Activated T-cell treated with anti-CD3 and anti-CD28 coated beads, Interleukin-2, amount 50 U/mL, for 72 hours (primary cell): Measurements from ENCODE around the gene PPIE. TPM values are rescaled to one million over a fixed set of nuclear protein-coding genes. Genes with fewer than 3 reads are reported as not detected.
"Not testable (repeated sequence)": the region's sequence is repeated elsewhere in the genome, so short reads cannot be mapped to it uniquely, and the experiment has no call there.

Source experiments
- ATAC-seq, 2 donors: fragments of 150-1000 bp; cut with Tn5 transposase; replicated peaks in 1 of 2; 2 replicates each; pipeline ENCODE4 v1.10.0; 2021; ENCODE audit warnings: moderate library complexity in 2 of 2, mild to moderate bottlenecking in 1 of 2
- DNase-seq, 2 donors: peaks; one replicate each; pipeline ENCODE4 v3.0.0; 2021 to 2022; ENCODE audit warnings: mixed read lengths in 1 of 2
- H3K27ac Mint-ChIP-seq: one replicate; pipeline ENCODE4 v1.8.0; 2022; ENCODE audit warnings: mild to moderate bottlenecking, moderate library complexity, mixed read lengths
- H3K27me3 Mint-ChIP-seq: one replicate; pipeline ENCODE4 v1.8.0; 2022; ENCODE audit warnings: low read depth, mixed read lengths
- H3K36me3 Mint-ChIP-seq, 2 donors: one replicate each; pipeline ENCODE4 v1.8.0; 2022; ENCODE audit warnings: mixed read lengths in 2 of 2, mild to moderate bottlenecking in 1 of 2; ENCODE audit not compliant: insufficient read depth in 2 of 2
- H3K4me1 Mint-ChIP-seq: one replicate; pipeline ENCODE4 v1.8.0; 2022; ENCODE audit warnings: low read depth, mixed read lengths
- H3K4me3 Mint-ChIP-seq, 2 donors: one replicate each; pipeline ENCODE4 v1.8.0; 2022; ENCODE audit warnings: mild to moderate bottlenecking in 2 of 2, mixed read lengths in 2 of 2, moderate library complexity in 2 of 2
- H3K9me3 Mint-ChIP-seq, 2 donors: one replicate each; pipeline ENCODE4 v1.8.0; 2022; ENCODE audit warnings: mixed read lengths in 2 of 2
- total RNA-seq, 2 donors: library from RNA; stranded (reverse); gene quantifications; one replicate each; pipeline ENCODE4 v1.2.3, GENCODE V29; 2022

The PPIE gene
- total RNA-seq, 2 donors from 2014 or later: 47.3 to 54.6 TPM

DNA sequence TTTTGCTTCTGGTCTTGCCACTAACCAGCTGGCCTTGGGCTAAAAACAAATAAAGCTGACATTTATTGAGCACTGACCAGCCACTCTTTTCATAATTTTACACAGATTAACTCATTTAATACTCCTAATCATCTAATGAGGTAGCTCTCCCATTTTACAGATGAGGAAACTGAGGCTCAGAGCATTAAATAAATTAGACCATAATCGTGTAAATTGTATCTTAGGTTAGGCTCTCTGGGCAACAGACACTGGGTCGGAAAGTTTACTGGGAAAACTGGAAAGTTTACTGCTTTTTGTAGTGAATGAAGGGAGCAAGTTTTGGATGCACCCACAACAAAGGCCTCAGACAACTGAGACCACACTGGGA lies 42.6 kb downstream of the PPIE start:
- Mint-ChIP-seq H3K27me3 (peaks cover 4% of the 10 kb centered on the region), H3K9me3 (no peaks in the 10 kb centered on the region), H3K36me3 (no peaks in the 10 kb centered on the region), H3K4me3 (no peak overlapping the region), H3K4me1 (no peaks in the 10 kb centered on the region), H3K27ac (no peak overlapping the region)
- no peak for DNase-seq
- ATAC-seq: no peak

DNA sequence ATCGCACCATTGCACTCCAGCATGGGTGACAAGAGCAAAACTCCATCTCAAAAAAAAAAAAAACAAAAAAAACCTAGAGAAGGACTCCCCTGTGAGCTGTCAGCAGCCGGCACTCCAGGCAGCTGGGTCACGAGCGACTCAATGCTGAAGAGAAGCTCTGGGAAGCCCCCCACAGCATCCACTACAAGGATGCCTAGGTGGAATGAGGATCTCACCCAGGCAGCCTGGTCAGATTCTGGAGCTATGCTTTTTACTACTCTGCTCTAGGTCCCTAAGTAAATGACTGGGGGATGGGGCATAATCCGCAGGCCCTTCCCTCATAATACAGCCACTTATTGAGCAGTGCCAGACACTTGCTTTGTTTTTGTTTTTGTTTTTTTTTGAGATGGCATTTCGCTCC lies 43.4 kb downstream of the PPIE start:
- DNase-seq (no peak), ATAC-seq (no peak)
- Mint-ChIP-seq H3K36me3 (no peaks in the 10 kb centered on the region), H3K4me1 (no peaks in the 10 kb centered on the region), H3K9me3 (no peaks in the 10 kb centered on the region), H3K27ac (no peak overlapping the region), H3K27me3 (peaks cover 12% of the 10 kb centered on the region), H3K4me3 (no peak overlapping the region)

DNA sequence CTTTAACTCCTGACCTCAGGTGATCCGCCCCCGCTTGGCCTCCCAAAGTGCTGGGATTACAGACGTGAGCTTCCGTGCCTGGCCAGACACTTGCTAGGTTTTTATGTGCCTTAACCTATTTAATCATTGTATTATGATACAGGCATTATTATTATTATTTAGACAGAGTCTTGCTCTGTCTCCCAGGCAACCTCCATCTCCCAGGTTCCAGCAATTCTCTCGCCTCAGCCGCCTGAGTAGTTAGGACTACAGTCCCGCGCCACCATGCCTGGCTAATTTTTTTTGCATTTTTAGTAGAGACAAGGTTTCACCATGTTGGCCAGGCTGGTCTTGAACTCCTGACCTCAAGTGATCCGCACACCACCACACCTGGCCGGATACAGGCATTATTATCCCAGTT lies 44.0 kb downstream of the PPIE start:
- not testable (repeated sequence) for H3K36me3 Mint-ChIP-seq, ATAC-seq, H3K27ac Mint-ChIP-seq, H3K4me3 Mint-ChIP-seq, DNase-seq, H3K4me1 Mint-ChIP-seq, H3K9me3 Mint-ChIP-seq
- H3K27me3 Mint-ChIP-seq: peaks cover 18% of the 10 kb centered on the region

DNA sequence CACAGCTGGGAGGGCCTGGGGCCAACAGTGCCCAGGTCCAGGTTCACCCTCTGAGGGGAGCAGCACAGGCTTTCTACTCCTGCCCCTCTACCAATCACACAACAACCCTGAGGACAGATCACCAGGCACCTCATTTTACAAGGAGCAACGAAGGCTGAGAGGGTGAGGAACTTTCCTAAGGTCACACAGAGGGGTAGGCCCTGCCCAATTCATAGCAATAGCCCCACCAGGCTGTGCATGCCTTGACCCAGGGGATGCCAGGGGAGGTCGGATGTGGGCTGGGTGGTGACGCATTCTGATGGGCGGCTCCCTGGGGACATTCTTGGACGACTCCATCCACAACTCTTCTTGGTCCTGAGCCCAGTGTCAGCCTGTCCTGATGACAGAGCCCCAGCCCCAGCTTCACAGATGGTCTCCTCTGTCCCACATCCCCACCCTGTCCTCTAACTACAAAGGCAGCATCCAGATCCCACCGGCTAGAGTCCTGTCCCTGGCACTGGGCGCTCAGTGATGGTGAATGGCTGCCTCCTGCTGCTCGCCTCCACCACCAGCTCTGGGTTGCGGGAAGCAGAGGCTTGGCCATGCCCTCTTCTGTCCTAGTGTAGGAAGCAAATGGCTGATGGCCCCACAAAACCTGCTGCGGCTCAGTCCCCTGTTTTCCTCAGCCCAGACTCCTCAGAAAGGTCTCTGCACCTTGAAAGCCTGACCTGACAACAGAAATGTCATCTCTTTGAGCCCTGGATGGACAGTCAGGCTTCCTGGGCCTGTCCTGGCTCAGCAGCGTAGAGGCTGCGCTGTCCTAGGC lies 47.8 kb downstream of the PPIE start:
- ATAC-seq, H3K36me3 Mint-ChIP-seq, H3K9me3 Mint-ChIP-seq, H3K27ac Mint-ChIP-seq, DNase-seq, H3K4me1 Mint-ChIP-seq, H3K4me3 Mint-ChIP-seq: not testable (repeated sequence)
- peaks cover 25% of the 10 kb centered on the region for H3K27me3 Mint-ChIP-seq

DNA sequence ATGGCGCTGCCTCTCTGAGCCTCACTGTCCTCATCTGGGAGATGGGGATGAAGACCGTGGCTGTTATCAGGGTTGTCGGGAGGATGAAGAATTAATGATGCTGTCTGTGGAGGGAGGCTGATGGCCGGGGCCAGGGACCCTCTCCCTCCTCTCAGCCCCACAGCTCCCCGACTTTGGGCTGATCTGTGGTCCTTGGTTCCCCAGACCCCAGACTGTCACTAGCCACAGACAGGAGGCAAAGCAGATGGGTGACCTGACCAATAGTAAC lies 48.4 kb downstream of the PPIE start:
- not testable (repeated sequence) for H3K36me3 Mint-ChIP-seq, H3K9me3 Mint-ChIP-seq, DNase-seq, H3K27ac Mint-ChIP-seq, ATAC-seq, H3K4me1 Mint-ChIP-seq
- Mint-ChIP-seq H3K4me3 (peak overlapping the region; percentile 31 to 69), H3K27me3 (peaks cover 26% of the 10 kb centered on the region)

DNA sequence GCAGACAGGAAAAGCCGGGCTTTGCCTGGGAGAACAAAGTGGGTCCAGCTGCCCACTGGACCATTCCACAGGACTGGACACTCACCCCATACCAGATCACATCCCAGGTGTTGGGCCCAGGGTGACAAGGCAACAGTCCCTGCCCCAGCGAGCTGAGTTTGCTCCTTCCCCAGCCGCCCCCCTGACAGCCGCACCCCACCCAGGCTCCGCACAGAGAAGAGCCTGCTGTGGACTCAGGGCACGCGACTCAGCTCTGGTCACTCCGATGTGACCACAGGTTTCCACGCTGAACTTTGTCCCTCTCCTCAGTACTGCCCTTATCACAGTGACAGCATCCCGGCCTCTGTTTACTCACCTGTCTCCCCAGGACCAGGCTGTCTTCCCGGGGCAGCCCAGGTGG lies 48.8 kb downstream of the PPIE start:
- DNase-seq: no peak
- no peaks in the 10 kb centered on the region for H3K36me3 Mint-ChIP-seq
- H3K4me1 Mint-ChIP-seq: peaks cover 4% of the 10 kb centered on the region
- no peak for ATAC-seq
- peak overlapping the region; percentile 31 to 69 for H3K4me3 Mint-ChIP-seq
- H3K9me3 Mint-ChIP-seq: no peaks in the 10 kb centered on the region
- H3K27ac Mint-ChIP-seq: no peak overlapping the region
- peaks cover 28% of the 10 kb centered on the region for H3K27me3 Mint-ChIP-seq

DNA sequence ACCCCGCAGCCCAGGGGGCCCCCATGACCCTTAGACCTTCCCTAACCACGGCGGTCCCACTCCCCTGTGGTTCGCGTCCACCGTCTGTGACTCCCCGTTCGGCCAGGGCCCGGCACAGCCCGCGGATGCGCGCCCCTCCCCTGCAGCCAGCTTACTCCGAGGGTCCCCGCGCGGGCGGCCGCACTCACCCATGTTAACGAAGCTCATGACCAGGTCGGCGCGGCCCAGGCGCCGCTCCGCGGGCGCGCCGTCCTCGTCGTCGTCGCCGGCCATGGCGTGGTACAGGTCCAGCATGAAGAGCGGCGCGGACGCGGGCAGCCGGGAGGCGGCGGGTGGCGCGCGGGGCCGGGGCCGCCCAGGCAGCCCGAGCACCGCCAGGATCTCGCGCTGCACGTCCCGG lies 49.3 kb downstream of the PPIE start:
- not testable (repeated sequence) for H3K27ac Mint-ChIP-seq, DNase-seq, H3K36me3 Mint-ChIP-seq, H3K4me1 Mint-ChIP-seq, H3K9me3 Mint-ChIP-seq
- Mint-ChIP-seq H3K4me3 (peak overlapping the region; percentile 53 to 69), H3K27me3 (peaks cover 33% of the 10 kb centered on the region)
- peak in 1 of 2 donors; percentile 4 for ATAC-seq

DNA sequence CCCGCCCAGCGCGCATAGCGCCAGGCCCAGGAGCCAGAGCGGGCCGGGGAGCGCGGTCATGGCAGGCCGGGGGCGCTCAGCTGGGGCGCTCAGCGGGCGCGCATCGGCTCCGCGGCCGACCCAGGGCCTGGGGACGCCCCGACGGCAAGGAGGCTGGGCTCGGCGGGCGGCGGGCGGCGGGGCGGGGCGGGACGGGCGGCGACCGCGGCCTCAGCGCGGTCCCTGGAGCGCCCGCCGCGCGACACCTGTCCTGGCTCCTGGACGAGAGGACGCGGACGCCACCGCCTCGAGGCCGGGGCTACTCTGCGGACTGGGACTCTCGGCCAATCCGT lies 49.7 kb downstream of the PPIE start:
- Mint-ChIP-seq H3K27ac (no peak overlapping the region), H3K36me3 (no peaks in the 10 kb centered on the region), H3K27me3 (peaks cover 35% of the 10 kb centered on the region), H3K4me3 (no peak overlapping the region), H3K9me3 (no peaks in the 10 kb centered on the region), H3K4me1 (peaks cover 4% of the 10 kb centered on the region)
- ATAC-seq (peak; percentile 25 to 35), DNase-seq (peak in 1 of 2 donors; percentile 22)

DNA sequence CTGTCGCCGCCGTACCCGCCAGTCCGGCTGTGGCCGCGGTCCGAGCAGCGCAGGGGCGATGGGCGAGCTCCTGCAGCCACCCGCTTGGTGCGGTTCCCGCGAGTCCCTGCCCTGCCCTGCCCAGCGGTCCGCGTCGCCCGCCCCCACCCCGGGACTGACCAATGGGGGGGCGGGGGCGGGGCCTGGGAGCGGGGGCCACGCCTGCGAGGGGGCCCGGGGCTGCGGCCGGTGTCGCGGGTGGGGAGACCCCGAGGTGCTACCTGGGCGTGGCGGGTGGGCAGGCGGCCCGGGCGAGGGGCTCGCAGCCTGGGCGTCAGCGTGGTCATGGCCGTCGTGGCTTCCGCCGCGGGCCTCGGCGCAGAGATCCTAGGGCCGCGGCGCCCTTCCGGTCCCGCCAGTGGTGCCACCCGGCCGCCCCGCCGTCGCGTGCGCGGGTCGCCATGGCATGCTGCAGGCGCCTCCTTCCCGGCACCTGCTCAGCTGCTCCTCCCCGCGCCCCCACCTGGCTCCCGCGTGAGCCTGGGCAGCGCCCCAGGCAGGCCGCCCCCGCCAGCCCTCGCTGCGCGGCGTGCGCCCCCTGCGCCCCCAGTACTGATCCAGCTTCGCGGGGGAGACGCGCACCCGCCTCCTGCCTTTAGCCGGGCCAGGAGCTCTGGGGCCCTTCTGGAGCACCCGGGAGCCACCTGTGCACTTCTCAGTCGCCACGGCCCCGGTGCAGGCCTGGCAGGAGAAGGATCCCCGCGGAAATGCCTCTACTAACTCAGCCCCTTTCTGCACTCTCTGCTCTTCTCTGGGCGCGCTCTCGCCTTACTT lies 50.3 kb downstream of the PPIE start, which contains the start of gene BMP8B:
TSS of gene BMP8B (minus strand) at position 108 of the 813 bp plus-strand sequence. CDS start 380 bp downstream, outside the sequence.
- no peaks in the 10 kb centered on the region for H3K9me3 Mint-ChIP-seq
- peak; percentile 64 to 65 for DNase-seq
- no peaks in the 10 kb centered on the region for H3K36me3 Mint-ChIP-seq
- H3K4me1 Mint-ChIP-seq: peaks cover 4% of the 10 kb centered on the region
- peaks cover 35% of the 10 kb centered on the region for H3K27me3 Mint-ChIP-seq
- H3K27ac Mint-ChIP-seq: no peak within 1 kb of the TSS
- peak; percentile 85 to 90 for ATAC-seq
- H3K4me3 Mint-ChIP-seq: peak within 1 kb of the TSS; percentile 74 to 89

DNA sequence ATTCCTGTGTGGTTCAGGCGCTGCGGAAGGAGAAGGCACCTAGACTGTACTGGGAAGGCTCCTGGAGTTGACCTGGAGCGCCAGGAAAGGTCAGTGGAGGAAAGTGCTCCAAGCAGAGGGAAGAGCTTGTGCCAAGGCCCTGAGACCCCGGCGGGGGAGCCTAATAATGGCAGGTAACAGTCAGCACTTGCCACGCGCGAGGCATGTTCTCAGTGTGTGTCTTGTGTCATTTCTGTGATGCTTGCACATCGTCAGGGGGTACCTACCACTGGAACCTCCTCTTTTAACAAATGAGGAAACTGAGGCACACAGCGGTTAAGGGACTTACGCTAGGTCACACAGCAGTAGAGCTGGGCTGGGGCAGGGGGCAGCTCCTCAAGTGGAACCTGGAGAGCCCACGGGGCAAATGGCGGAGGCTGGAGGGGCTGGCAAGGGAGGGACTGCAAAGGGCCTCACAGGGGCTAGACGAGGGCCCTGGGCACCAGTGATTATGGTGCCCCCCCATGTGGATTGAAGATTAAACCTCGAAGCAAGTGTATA lies 51.0 kb downstream of the PPIE start:
- Mint-ChIP-seq H3K4me3 (peak overlapping the region; percentile 74 to 89), H3K36me3 (no peaks in the 10 kb centered on the region), H3K4me1 (peaks cover 8% of the 10 kb centered on the region), H3K27ac (no peak overlapping the region), H3K9me3 (no peaks in the 10 kb centered on the region), H3K27me3 (peaks cover 35% of the 10 kb centered on the region)
- ATAC-seq (no peak), DNase-seq (no peak)

DNA sequence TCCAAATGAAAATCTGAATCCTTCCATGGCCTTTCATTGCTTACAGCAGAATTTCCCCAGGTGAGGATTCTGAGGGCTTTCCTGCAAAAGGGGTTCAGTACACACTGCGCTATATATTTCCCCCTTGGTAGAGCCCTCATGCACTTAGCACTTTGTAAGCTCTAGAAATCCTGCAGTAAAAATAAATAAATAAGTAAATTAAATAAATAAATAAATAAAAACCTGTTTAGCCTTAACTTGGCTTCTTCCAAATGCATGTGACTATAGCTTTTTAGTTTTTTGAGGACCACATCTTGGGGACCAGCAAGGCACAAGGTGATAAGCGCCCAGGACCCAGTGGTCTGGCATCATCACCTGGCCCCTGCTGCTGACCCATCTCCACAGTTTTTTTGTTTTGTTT lies 53.2 kb downstream of the PPIE start:
- Mint-ChIP-seq H3K27ac (no peak overlapping the region), H3K4me1 (peaks cover 14% of the 10 kb centered on the region), H3K9me3 (no peaks in the 10 kb centered on the region), H3K36me3 (no peaks in the 10 kb centered on the region), H3K4me3 (no peak overlapping the region), H3K27me3 (peaks cover 26% of the 10 kb centered on the region)
- DNase-seq (no peak), ATAC-seq (no peak)

DNA sequence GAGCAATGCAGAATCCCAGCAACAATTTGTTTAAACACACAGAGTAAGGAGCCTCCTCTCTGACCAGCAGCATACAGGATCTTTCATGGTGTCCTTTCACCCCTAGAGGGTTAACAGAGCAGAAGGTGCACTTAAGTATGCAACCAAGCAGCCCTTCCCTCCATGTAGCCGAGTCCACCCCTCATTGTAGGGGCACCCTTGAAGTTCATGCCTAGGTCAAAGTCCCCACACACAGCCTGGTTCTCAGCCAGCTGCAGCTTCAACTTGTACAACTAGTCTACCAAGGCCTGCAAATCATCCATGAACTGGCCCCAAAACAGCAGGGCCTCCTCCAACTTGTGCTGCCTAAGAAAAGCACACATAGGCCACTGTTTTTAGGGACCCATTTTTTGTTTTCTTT lies 57.0 kb downstream of the PPIE start:
- Mint-ChIP-seq H3K4me1 (peaks cover 25% of the 10 kb centered on the region), H3K27me3 (peaks cover 16% of the 10 kb centered on the region), H3K36me3 (no peaks in the 10 kb centered on the region), H3K27ac (no peak overlapping the region), H3K4me3 (no peak overlapping the region), H3K9me3 (no peaks in the 10 kb centered on the region)
- ATAC-seq (no peak), DNase-seq (no peak)

DNA sequence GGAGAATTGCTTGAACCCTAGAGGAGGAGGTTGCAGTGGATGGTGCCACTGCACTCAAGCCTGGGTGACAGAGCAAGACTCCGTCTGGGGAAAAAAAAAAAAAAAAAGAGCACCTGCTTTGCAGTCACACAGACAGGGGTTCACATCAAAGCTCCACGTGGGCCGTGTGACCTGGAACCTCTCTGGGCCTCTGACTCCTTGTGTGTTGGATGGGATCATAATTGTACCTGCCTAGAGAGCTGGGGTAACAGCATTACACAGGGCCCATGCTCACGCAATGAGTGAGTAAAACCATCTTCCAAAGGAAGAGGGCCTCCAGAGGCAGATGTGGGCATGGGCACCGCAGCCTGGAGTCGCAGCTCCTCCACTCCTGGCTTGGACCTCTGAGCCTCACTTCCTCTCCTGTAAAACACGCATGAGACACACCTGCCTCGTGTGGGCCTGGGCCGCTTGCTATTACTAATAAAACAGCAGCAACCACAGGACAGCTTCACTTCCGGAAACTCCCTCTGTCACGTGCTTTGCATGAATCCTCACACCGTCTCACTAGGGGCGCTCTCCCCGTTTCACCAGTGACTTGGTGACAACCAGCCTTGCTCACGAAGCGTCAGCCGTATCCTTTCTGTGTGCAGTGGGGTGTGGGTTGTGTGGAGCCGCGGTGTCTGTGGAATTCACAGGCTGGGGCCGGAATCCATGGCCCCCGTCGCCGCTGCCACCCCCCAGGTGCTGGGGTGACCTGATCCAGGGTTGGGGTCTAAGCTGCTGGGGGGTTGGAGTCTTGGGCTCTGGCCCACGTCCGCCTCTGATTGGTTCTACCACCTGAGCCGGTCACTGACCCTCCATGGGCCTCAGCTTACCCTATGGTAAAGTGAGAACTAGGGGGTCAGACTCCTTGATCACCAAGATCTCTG lies 60.4 kb downstream of the PPIE start:
- H3K4me3 Mint-ChIP-seq: peak overlapping the region; percentile 70 to 79
- not testable (repeated sequence) for H3K27me3 Mint-ChIP-seq, H3K9me3 Mint-ChIP-seq, H3K36me3 Mint-ChIP-seq
- ATAC-seq: peak; percentile 89 to 96
- H3K27ac Mint-ChIP-seq: peak overlapping the region; percentile 76
- DNase-seq: peak; percentile 78 to 94
- H3K4me1 Mint-ChIP-seq: peaks cover 25% of the 10 kb centered on the region
